ENCODE measurements around the gene XYLT1.

XYLT1 gene

DNA sequence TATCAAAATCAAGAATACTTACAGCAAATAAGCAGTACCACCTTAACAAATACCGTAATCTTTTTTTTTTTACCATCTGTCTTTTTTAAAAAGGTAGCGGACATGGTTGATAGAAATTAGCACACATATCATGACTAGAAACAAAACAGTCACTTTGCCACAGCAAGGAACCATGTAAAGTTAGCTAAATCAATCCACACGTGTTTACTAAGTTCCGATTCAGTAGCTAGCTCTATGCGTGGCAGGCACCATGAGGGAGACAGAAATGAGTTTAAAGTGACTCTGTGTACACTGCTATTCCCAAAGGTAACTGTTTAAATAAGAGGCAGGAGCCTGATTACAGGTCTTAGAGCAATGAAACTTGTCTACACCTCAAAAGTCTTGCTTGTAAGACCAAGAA is 108.6 kb downstream of the XYLT1 start:
- no peak for FAIRE-seq

DNA sequence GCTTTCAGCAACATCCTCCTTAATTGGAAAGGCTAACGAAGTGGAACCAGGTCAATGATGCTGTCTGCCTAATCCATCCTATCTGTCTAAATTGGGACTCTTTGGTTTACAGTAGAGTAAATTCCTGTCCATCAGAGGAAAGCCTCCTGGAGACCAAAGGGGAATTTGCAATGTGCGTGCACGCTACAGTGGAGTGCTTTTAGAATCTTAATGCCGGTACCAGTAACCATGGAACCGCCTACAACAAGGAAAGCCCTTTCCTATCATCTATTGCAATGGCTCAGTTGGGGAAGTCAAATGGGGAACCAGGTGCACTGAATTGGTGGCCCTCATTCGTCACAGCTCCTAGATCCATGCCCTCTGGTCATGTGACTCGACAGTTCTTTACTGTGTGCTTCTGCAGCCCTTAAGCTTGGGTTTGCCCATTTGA is 110.1 kb downstream of the XYLT1 start:
- FAIRE-seq = no peak
- DNase-seq (ENCODE audit: insufficient read length, low spot score) = no peak

More for the DNA sequence above, 108.6 kb downstream of the XYLT1 start:
- no peak for DNase-seq (ENCODE audit: insufficient read length, low spot score)

DNA sequence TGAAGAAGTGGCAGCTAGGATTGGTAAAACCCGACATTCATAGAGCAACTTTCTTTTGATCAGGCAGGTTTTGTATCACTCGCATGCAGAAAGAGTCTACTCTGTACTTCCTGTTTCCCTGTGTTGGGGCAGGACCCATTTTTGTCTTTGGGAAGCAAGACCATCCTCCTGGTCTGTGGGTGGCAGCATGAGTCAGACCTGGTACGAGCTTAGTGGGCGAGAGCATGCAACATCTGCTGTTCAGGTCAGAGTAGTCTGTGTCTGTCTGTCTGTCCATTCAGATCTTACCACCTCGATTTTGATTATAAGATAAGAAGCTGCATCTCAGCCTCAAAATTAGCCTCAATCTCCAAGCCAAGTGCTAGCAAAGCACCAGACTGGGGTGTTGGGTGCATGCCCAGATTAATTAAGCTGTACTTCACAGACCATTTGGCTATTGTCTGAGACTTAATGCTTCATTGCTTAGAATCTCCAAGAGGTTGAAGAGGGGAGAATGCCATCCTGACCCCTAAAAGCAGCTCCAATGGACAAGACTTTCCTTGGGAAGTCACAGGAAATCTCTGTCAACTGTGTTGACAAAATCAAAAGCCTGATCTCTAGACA is 110.9 kb downstream of the XYLT1 start:
- no peak for FAIRE-seq
- no peak for DNase-seq (ENCODE audit: insufficient read length, low spot score)

DNA sequence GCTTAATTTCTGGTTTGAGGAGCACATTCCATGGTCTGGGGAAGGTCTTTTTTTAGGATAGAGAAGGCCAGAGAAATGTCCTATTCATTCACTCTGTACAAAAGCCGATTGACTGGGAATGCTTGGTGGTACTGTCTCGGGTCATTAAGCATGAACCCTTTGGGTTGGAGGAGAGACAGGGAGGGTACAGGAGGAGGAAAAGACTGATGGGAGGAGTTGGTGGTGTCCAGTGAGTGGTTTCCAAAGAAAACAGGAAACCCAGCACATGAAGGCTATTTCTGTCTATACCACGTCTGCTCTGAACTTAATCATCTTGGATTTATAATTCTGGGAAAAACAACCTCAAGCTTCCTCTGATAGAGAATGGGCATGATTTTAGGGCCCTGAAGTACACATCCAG is 111.9 kb downstream of the XYLT1 start:
- DNase-seq (ENCODE audit: insufficient read length, low spot score) (no peak), FAIRE-seq (no peak)

DNA sequence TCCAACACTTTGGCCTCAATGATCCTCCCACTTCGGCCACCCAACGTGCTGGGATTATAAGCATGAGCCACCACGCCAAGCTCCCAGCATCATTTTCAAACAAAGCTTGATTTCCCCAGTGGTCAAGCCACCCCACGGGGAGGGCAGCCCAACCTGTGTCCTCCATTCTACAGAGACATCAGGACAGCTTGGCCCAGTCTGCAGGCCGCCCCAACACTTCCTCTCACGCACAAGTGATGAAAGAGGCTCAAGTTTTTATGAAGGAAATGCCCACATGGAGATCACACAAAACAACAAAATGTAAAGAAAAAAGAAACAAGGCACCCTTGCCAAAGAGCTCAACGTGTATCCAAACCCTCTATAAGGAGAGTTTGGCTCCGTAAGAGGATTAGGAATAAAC is 112.4 kb downstream of the XYLT1 start:
- no peak for FAIRE-seq
- DNase-seq (ENCODE audit: insufficient read length, low spot score) = no peak

DNA sequence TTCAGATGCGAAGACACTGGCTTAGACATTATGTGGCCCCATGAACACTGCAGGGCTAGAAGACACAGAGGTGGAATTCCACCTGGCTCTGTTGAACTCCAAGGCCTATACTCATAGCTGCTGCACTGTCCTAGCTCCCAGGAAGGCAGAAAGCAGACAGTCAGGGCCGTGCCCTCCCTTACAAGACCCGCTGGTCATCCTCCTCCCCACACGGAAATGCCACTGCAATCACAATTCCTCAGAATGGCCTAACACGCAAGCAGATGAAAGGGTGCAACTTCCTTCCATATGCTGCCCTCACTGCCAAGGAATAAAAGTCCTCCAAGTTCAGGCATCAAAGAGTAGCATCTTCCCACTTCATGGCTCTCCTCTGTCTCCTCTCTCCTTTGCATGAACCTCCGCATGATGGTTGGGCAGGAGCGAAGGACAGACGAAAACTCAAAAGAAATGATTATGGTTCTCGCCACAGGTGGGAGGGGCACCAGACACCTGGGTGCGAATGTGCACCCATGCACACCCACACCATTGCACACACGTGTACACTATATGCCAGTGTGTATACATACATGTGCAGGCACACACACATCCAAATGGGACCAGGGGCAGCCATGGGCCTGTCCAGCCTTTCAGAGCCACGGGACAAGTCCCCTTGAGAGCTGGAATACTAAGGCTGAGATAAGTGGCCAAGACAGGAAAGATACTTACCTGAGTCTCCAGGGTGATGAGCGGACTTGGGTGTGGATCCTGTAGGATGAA is 113.3 kb downstream of the XYLT1 start:
- FAIRE-seq = no peak
- no peak for DNase-seq (ENCODE audit: insufficient read length, low spot score)

DNA sequence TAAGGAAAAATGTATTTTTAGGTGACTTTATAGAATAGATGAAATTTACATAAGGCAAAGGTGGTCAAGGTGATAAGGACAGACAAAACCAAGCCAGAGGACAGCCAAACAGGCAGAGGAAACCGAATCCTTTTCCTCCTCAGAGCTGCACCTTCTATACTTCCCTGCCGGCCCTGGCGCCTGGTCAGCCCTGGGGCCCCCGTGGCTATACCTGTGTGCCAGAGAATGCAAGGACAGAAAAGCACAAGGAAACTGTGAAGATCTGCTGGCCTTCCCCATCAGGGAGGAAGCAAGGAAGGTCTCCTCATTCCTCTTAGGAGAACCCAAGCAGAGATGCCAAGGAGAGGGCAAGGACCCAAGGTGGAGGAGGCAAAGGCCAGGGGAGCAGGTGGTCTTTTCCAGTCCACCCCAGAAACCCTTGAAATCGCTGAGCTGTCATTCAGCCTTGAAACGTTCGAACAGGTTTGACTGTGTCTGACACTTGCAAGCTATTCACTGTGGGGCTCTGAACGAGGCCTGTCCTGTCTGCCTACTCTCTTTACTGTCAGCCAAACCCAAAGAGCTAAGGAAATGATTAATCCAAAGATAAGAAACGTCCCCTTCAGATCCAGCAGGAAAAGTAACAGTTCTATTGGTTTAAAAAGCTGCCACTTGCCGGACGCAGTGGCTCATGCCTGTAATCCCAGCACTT is 114.4 kb downstream of the XYLT1 start:
- FAIRE-seq (no peak), DNase-seq (ENCODE audit: insufficient read length, low spot score) (no peak)

DNA sequence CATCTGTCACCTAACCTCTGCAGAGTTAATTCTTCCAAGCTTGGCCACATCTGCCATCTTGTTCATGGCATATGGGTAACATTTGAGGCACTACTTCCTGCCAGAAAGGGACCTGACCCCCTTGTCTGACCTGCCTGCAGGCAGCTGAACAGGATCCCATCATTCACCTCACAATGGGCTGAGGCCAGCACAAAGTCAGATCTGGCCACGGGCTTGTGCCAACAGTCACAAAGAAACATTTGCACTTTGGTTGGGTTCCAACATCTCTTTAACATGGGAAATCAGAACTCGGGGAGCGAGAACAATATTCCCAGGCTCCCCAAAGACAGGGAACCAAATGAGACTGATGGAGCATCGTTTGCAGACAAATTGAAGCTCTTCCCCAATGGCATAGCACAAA is 116.1 kb downstream of the XYLT1 start:
- DNase-seq (ENCODE audit: insufficient read length, low spot score) (no peak), FAIRE-seq (no peak)

DNA sequence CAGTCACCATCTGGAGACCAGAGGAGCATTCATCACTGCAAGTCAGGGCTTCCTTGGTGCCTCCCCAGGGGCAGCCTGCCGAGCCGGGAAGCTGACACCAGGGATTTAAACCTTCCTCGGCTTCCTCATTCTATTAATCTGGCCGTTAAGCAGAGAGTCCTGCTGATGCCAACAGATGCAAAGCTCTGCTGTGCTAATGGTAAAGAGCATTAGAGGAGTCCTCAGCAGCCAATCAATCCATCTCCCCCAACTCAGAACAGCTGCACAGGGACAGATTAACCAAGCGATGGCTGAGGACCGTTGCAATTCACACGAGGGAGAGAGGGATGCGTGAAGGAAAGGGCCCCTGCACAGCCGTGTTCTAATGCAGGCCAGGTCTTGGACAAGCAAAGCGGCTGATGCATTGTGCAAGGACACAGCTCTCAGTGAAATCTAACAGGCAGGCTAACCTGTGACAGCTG is 116.6 kb downstream of the XYLT1 start:
- DNase-seq (ENCODE audit: insufficient read length, low spot score) = no peak
- FAIRE-seq = no peak

DNA sequence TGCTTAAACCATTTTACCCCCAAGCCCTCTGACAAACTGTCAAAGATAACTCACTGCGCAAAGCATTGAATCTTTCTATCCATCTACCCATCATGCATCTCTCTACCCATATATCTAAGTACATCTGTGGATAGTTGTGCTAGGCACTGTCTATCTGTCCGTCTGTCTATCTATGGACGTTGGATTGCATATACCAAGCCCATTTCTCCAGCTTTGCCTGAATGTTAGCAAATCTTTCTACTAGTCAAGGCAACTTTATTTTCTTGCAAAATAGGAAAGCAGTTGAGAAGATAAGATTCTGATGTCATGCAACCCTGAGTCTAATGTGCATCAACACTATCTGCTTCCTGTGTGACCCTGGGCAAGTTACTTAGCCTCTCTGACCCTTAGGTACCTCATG is 117.2 kb downstream of the XYLT1 start:
- DNase-seq (ENCODE audit: insufficient read length, low spot score) = no peak
- no peak for FAIRE-seq

DNA sequence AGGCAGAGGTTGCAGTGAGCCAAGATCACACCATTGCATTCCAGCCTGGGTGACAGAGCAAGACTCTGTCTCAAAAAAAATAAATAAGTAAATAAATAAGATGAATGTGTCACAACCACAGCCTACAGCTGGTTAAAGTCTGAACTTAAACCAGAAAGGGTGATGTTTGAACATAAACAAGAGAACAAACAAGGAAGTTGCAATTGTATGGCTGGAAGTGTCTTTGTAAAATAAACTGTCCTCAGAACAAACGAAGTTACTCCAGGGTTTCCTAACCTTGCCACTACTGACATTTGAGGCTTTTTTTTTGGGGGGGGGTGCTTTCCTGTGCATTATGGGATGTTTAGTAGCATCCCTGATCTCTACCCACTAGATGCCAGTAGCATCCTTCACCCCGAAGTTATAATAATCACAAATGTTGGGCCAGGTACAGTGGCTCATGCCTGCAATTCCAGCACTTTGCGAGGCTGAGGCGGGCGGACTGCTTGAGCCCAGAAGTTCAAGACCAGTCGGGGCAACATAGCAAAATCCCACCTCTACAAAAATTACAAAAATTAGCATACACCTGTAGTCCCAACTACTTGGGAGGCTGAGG is 119.2 kb downstream of the XYLT1 start:
- DNase-seq (ENCODE audit: insufficient read length, low spot score) (no peak), FAIRE-seq (no peak)

DNA sequence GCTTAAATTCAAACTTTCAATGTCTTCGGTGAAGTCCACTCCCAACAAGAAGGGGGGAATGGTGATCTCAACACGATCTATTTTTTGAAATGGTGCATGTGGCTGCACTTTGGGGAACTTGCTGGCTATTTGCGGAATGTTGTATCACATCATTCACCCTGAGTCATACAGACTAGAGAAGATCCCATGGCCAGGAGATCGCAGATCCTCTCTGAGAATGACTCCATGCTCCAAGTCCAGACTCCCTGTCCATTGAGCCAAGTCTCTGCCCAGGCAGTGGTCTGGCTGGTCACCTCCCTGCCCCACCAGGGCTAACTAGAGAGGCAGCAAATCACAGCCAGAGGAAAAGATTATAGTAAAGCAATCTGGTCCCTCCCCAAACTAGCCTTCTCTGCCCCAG is 120.6 kb downstream of the XYLT1 start:
- DNase-seq (ENCODE audit: insufficient read length, low spot score) (no peak), FAIRE-seq (no peak)

DNA sequence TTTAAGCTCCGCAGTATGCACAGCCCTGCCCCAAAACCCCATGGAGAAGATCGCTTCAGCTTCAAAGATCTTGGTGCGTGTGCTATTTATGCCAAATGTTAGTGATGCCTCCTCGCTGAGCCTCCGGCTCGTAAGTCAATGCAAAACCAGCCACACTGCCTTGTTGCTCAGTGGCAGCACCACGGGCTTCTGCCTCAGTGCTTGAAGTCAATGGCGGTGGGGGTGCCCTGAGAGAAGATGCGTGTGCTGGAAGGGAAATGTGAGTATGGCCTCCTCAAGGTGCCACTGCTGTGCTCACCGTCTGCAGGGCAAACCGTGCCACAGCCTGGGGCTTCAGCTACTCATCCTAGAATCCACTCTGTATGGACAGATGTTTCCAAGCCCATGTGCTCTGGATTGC is 121.9 kb downstream of the XYLT1 start:
- no peak for DNase-seq (ENCODE audit: insufficient read length, low spot score)
- no peak for FAIRE-seq

DNA sequence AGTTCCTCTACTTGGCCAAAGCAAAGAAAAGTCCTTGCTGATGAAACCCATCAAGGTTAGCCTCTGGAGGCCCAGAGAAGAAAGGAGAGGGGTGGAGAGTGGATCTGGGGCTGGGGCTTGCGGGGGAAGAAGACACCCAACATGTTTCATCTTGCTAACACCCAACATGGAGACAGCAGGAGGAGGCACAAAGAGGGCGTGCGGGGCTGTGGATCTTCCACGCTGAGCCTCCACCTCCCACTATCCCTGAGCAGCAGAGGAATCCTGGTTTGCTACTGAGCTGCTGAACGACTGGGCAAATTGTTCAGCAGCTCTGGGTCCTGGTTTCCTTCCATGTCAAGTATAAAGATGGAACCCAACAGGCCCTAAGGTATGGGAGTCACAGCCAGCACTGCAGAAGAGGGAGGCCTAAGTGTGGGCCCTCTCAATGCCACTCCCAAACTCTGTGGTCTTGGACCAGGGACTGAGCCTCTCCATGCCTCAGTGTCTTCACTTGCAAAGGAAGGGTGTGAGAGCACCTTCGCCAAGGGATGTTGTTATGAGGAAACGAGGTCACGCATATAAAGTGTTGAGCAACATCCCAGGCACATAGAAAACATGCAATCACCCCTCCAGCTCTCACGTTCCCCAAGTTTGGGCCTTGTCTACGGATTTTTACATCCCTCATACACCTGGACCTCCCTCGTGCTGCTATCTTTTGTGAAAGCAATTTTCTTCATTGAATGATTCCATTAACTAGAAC is 122.5 kb downstream of the XYLT1 start:
- DNase-seq (ENCODE audit: insufficient read length, low spot score) (no peak), FAIRE-seq (no peak)

DNA sequence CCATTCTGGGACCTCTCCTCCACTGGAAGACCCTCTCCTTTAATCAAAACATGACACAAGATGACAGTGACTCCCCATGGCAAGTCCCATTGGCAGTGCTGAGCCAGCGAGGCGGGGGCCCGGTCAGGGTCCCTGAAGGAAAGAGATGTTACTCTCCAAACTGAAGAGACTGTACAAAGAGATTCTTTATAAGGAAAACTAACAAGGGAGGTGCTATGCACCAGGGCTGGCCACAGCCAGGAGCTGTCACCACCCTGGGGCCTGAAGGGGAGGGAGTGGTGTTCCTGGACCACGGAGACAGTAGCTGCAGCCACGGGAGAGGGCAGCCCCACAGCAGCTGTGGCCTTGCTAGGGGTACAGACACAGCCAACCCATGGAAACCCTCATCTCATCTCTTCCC is 123.1 kb downstream of the XYLT1 start:
- no peak for DNase-seq (ENCODE audit: insufficient read length, low spot score)
- FAIRE-seq = no peak

DNA sequence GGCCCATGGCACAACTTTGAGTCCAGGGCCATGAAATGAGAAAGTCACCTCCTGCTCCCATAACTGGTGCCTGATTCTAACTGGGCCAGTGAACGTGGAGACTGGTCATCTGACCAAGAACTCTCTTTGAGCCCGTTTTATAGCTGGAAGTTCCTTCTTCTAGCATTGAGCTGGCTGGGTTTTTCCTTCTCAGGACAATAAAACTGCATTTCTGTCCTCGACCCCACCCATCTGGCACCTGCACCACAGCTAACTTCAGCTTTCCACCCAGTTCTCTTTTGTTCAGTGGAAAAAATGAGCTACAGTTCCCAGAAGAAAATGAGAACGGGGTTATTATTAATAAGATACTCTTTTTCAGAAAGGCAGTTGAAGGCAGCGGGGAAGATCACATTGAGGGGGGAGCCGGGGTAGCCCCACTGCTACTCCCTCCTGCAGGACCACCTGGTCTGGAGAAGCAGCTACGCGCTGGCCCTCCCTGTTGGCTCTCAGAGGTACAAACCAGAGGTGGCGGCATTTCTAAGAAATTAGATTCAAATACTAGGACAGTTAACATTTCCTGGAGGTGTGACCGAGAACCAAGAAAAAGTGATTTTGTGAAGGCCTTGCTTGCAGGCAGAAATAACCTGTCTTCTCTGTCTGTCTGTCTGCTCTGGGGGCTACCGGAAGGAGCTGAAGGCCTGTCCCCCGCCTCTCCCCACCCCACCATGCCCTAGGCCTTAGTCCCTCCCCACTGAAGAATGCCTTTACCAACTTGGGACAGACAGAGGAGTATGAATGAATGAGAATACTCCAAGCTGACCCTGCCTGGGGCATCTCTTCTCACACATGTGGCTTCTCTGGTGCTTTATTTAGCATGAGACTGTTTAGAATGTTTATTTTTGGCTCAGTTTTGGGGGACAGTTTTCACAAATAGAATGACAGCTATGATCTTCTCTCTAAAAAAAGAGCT is 123.9 kb downstream of the XYLT1 start:
- no peak for DNase-seq (ENCODE audit: insufficient read length, low spot score)
- peak; percentile 85 for FAIRE-seq

DNA sequence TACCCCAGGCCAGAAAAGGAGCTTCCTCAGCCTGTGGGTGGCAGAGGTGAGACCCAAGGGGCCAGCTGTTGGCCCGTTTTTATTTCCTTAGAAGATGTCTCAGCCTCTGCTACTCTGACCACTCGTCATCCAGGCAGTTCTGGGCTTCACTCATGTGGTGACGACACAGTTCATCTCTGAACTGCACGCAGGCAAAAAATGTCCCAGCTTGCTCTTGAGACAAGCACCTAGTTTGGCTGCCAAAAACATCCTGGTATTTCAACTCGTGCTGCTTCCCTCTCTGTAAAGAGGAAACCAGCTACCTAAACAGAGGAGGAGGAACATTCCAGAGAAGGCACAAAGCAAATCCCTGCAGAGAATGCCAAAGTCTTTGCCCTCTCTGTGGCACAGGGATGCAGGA is 125.7 kb downstream of the XYLT1 start:
- no peak for FAIRE-seq
- no peak for DNase-seq (ENCODE audit: insufficient read length, low spot score)

DNA sequence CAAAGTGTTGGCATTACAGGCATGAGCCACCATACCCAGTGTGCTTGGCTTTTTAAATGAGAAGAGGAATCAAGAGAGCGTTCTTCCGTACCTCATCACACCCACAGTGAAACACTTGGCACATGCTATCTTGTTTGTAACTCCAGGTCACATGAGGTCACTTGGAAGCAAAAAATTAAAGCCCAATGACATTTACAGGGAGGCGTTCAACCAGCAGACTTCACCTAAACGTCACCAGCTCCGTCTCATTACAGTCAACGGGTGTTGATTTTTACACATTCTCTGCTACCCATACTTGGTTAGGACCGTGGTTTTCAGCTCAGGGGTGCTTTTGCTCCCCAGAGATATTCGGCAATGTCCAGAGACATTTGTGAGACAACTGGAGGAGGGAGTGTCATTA is 127.0 kb downstream of the XYLT1 start:
- DNase-seq (ENCODE audit: insufficient read length, low spot score) (no peak), FAIRE-seq (no peak)

DNA sequence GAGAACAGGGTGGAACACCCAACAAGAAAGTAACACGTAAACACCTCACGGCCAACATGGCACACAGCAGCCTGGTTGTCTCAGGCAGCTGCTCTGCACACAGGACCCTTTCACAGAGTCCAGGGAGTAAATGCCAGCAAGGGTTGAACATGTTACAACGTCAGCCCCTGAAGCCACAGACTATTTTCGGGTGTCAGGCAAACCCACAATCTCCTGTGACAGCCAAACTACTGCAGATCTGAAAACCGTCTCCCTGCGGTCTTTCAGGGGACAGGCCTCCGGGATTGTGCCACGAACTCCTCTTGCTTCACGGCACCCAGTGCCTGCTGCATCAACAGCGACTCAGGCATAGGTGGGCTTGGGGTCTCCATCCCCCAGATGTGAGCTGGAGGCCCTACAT is 127.7 kb downstream of the XYLT1 start:
- FAIRE-seq = peak; percentile 52
- peak; percentile 26 for DNase-seq (ENCODE audit: insufficient read length, low spot score)

DNA sequence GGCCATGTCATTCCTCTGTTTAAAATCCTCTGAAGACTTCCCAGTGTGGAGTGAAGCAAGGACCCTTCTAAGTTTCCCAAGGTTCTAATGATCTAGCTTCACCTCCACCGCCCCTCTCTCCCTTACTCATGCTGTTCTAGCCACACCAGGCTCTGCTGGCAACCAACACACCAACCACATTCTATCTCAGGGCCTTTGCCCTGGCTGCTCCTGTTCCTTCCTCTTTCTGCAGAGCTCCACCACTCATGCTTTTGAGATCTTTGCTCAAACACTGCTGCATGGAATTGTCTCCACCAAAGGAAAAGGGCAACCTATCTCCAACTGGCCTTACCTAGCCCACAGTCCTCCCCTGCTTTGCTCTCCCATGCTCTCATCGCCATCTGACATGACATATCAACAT is 128.7 kb downstream of the XYLT1 start:
- FAIRE-seq (no peak), DNase-seq (ENCODE audit: insufficient read length, low spot score) (no peak)

Data from GM19239 (cell line).